HEK293T (cell line): ENCODE results near the gene JARID2.

Experiments used
- CTCF ChIA-PET: fragments of 350-600 bp; formaldehyde crosslinking; extraction: SDS; loops from one replicate; lab custom pipeline; 2021; ENCODE audit warnings: antibody characterized with exemption, inconsistent platforms; lab: Yijun Ruan, JAX
- POLR2A ChIA-PET: fragments of 350-600 bp; formaldehyde crosslinking; extraction: SDS; loops from one replicate; lab custom pipeline; 2020; ENCODE audit warnings: antibody characterized with exemption, inconsistent platforms; lab: Yijun Ruan, JAX
- DNase-seq: peaks from one replicate; pipeline ENCODE4 v3.0.0; 2012; ENCODE audit warnings: mixed read lengths; ENCODE audit errors: extremely low spot score
- ARNT ChIP-seq: fragments of 450-650 bp; IDR thresholded peaks from 2 replicates; pipeline ENCODE4 v1.6.1; 2017; ENCODE audit warnings: mild to moderate bottlenecking
- BHLHE40 ChIP-seq: fragments of 450-650 bp; IDR thresholded peaks from 2 replicates; pipeline ENCODE4 v1.6.1; 2016; ENCODE audit warnings: mild to moderate bottlenecking, moderate library complexity, borderline replicate concordance
- CTBP1 ChIP-seq: fragments of 450-650 bp; IDR thresholded peaks from 2 replicates; pipeline ENCODE4 v1.6.1; 2016; ENCODE audit warnings: borderline replicate concordance
- ELF4 ChIP-seq: fragments of 450-650 bp; IDR thresholded peaks from 2 replicates; pipeline ENCODE4 v1.6.1; 2017; ENCODE audit warnings: antibody characterized with exemption
- FOXA1 ChIP-seq: fragments of 450-650 bp; IDR thresholded peaks from 2 replicates; pipeline ENCODE4 v1.6.1; 2016; ENCODE audit warnings: mild to moderate bottlenecking
- FOXK2 ChIP-seq: fragments of 450-650 bp; IDR thresholded peaks from 2 replicates; pipeline ENCODE4 v1.6.1; 2016; ENCODE audit warnings: mild to moderate bottlenecking
- FOXM1 ChIP-seq: fragments of 450-650 bp; IDR thresholded peaks from 2 replicates; pipeline ENCODE4 v1.6.1; 2017; ENCODE audit warnings: mild to moderate bottlenecking, borderline replicate concordance
- HDGF ChIP-seq: fragments of 450-650 bp; IDR thresholded peaks from 2 replicates; pipeline ENCODE4 v1.6.1; 2017; ENCODE audit warnings: antibody characterized with exemption, borderline replicate concordance
- L3MBTL2 ChIP-seq: fragments of 450-650 bp; conservative IDR thresholded peaks from 2 replicates; pipeline ENCODE4 v1.6.1; 2016; ENCODE audit warnings: mild to moderate bottlenecking
- LEF1 ChIP-seq: fragments of 450-650 bp; IDR thresholded peaks from 2 replicates; pipeline ENCODE4 v1.6.1; 2017; ENCODE audit warnings: mild to moderate bottlenecking, borderline replicate concordance
- NFRKB ChIP-seq: fragments of 450-650 bp; IDR thresholded peaks from 2 replicates; pipeline ENCODE4 v1.6.1; 2016; ENCODE audit warnings: mild to moderate bottlenecking, moderate library complexity
- PKNOX1 ChIP-seq: fragments of 450-650 bp; IDR thresholded peaks from 2 replicates; pipeline ENCODE4 v1.6.1; 2016
- SP1 ChIP-seq: fragments of 450-650 bp; IDR thresholded peaks from 2 replicates; pipeline ENCODE4 v1.6.1; 2017
- SUZ12 ChIP-seq: fragments of 450-650 bp; IDR thresholded peaks from 2 replicates; pipeline ENCODE4 v1.6.1; 2016; ENCODE audit warnings: mild to moderate bottlenecking
- TARDBP ChIP-seq: fragments of 450-650 bp; IDR thresholded peaks from 2 replicates; pipeline ENCODE4 v1.6.1; 2016
- ZNF384 ChIP-seq: fragments of 450-650 bp; IDR thresholded peaks from 2 replicates; pipeline ENCODE4 v1.6.1; 2016

JARID2 gene

DNA sequence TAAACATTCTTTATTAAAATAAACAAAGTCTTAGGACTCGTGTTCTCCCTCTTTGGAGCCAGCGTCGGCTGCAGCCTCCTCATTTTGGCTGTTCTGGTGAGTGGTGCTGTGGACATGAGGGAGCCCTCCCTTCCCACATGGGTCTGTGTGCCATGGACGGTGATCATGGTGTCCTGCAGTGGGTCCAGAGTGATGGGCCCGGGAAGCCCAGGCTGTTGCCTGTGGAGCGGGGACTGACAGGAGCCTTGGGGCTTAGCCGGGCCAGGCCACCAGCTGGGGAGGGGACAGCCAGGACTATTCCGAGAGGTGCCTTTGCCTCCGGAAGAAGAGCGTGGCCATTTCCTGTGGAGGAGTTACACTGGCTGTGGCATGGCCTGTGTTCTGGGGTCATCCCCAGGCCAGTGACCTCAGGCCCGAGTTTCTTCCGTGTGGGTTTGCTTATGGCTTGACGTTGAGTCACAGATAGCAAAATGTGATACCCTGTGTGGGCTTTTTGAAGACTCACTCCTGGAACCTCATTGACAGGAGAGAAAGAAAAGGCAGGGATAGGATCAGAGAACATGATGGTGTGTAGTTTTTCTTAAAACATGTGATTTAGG, 263.6 kb downstream of the JARID2 start:
- DNase-seq = no peak
- POLR2A ChIA-PET = no interaction called here
- TF ChIP-seq HDGF = no peak
- no peak for TF ChIP-seq L3MBTL2
- TF ChIP-seq SP1 = no peak
- no peak for TF ChIP-seq SUZ12
- TF ChIP-seq FOXA1 = no peak
- no peak for TF ChIP-seq FOXM1
- TF ChIP-seq TARDBP = no peak
- TF ChIP-seq NFRKB = no peak
- no peak for TF ChIP-seq CTBP1
- TF ChIP-seq ELF4 = no peak
- no peak for TF ChIP-seq PKNOX1
- TF ChIP-seq LEF1 = no peak
- no peak for TF ChIP-seq FOXK2
- TF ChIP-seq ZNF384 = no peak
- no peak for TF ChIP-seq ARNT
- TF ChIP-seq BHLHE40 = no peak
- CTCF ChIA-PET = no interaction called here

GRCh38 chr6:15510121-15510520, 264.3 kb downstream of the JARID2 start:
- DNase-seq = no peak
- TF ChIP-seq FOXK2 (no peak), ZNF384 (no peak), TARDBP (no peak), SP1 (no peak), BHLHE40 (no peak), PKNOX1 (no peak), L3MBTL2 (no peak), NFRKB (no peak), FOXA1 (no peak), ELF4 (no peak), CTBP1 (no peak), LEF1 (no peak), FOXM1 (no peak), HDGF (no peak), ARNT (no peak), SUZ12 (no peak)
- CTCF ChIA-PET = no interaction called here
- POLR2A ChIA-PET = no interaction called here

GRCh38 chr6:15510536-15511247, 264.8 kb downstream of the JARID2 start:
- POLR2A ChIA-PET = no interaction called here

DNA sequence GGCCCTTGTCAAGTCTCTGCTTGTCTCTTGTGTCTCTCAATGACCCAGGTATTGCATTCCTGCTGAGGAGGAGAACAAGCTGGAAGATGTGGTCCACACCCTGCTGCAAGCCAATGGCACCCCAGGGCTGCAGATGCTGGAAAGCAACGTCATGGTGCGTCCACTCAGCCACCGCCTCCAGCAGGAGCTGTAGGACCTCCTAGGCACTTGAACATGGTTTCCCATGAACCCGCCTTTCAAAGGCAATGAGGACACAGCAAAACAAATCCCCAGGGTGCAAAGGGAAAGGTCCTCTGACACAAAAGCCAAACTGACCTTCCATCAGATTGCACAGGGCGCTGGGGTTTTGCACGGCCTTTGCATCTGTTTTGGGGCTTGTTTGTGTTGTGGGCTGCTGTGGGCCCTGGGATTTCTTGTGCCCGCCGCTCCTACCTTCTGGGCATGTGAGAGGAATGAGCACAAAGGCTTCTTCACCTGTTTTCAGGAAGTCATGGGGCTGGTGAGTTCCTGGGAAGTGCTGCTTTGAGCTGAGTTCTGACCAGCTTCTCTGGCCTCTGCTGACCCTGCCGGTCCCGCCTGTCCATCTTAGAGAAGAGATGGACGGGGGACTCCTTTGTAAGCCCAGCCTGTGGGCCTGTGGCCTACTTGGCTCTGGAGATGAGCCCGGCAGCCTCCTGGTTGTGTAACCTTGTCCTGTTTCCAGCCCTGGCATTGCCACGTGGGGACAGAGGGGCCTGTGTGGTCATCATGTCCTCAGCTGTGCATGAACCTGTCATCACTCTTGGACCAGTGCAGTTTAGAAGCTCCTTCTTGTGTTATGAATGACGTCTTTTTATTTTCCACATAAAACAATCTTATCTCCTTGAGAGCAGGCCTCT, 265.6 kb downstream of the JARID2 start:
- no peak for DNase-seq
- CTCF ChIA-PET = no interaction called here
- TF ChIP-seq FOXA1 = no peak
- no peak for TF ChIP-seq ARNT
- TF ChIP-seq ELF4 = no peak
- TF ChIP-seq CTBP1 = no peak
- TF ChIP-seq LEF1 = no peak
- TF ChIP-seq TARDBP = no peak
- TF ChIP-seq NFRKB = no peak
- no peak for TF ChIP-seq SUZ12
- no peak for TF ChIP-seq FOXM1
- POLR2A ChIA-PET = no interaction called here

More at GRCh38 chr6:15510536-15511247, 264.8 kb downstream of the JARID2 start:
- CTCF ChIA-PET = no interaction called here
- no peak for TF ChIP-seq FOXA1
- TF ChIP-seq TARDBP = no peak
- TF ChIP-seq BHLHE40 = no peak
- no peak for TF ChIP-seq FOXK2
- no peak for TF ChIP-seq ZNF384
- DNase-seq = no peak

GRCh38 chr6:15512126-15512525, 266.3 kb downstream of the JARID2 start:
- ChIA-PET CTCF (interaction anchor here (0.6 kb wide), 1 partner anchor 622 kb away, joined by 3 read pairs; no protein-coding TSS in a partner anchor), POLR2A (no interaction called here)
- TF ChIP-seq SP1 (no peak), ZNF384 (no peak), ELF4 (no peak), SUZ12 (no peak), FOXM1 (no peak), L3MBTL2 (no peak), FOXK2 (no peak), FOXA1 (no peak), BHLHE40 (no peak), PKNOX1 (no peak), LEF1 (no peak), TARDBP (no peak), HDGF (no peak), ARNT (no peak), CTBP1 (no peak), NFRKB (no peak)
- DNase-seq = peak; percentile 33
